GM12878 (cell line): ENCODE measurements around the gene FGF23. TPM values are rescaled to one million over a fixed set of nuclear protein-coding genes. Genes with fewer than 3 reads are reported as not detected.

ENCODE experiments used
- ATAC-seq: fragments of 200-7000 bp; cut with Tn5 transposase; 3 replicates; pipeline ENCODE4 v1.9.1; 2020; ENCODE audit warnings: mild to moderate bottlenecking, moderate library complexity
- BruUV-seq: library from RNA; stranded (reverse); fragments of 400-500 nt; replicated peaks from 2 replicates; lab custom pipeline; 2021; lab: Mats Ljungman, UMichigan
- CTCF ChIA-PET: fragments of 300-600 bp; sonication (Branson Sonifier 250); formaldehyde crosslinking; extraction: SDS; loops from one replicate; lab custom pipeline; 2021; ENCODE audit warnings: inconsistent platforms; lab: Yijun Ruan, JAX
- POLR2A ChIA-PET: fragments of 350-600 bp; formaldehyde crosslinking; extraction: SDS; loops from one replicate; lab custom pipeline; 2021; ENCODE audit warnings: inconsistent platforms; lab: Charles Lee
- RAD21 ChIA-PET: fragments of 300-600 bp; sonication (Branson Sonifier 250); formaldehyde crosslinking; loops from one replicate; lab custom pipeline; 2023; ENCODE audit warnings: antibody characterized with exemption; ENCODE audit not compliant: unreplicated experiment; lab: Charles Lee
- SMC1A ChIA-PET: fragments of 300-600 bp; sonication (Branson Sonifier 250); formaldehyde crosslinking; loops from one replicate; lab custom pipeline; 2023; ENCODE audit not compliant: unreplicated experiment, uncharacterized antibody; lab: Charles Lee
- DNase-seq: peaks from one replicate; pipeline ENCODE4 v3.0.0-alpha.2; 2011; ENCODE audit warnings: low read depth, low spot score
- FAIRE-seq: peaks from 3 replicates; lab custom pipeline; 2011; peaks lifted over from hg19 to GRCh38; lab: Jason Lieb, UNC
- H2AFZ ChIP-seq: 2 replicates; pipeline ENCODE4 v1.6.0; 2011; ENCODE audit warnings: low read depth, low read length, control low read depth; ENCODE audit not compliant: control insufficient read depth
- H3K27ac ChIP-seq: 2 replicates; pipeline ENCODE4 v1.5.1; 2011; ENCODE audit warnings: control low read depth; ENCODE audit not compliant: control insufficient read depth, insufficient read depth
- H3K27me3 ChIP-seq, 2 experiments: replicated peaks in 1 of 2; 2 replicates each; pipeline versions ENCODE4 v1.6.0 to v1.6.1; 2011; ENCODE audit warnings: low read length in 1 of 2; ENCODE audit not compliant: control insufficient read depth in 2 of 2, insufficient read depth in 2 of 2
- H3K36me3 ChIP-seq, 2 experiments: 2 replicates each; pipeline ENCODE4 v1.5.1; 2011; ENCODE audit warnings: low read length in 1 of 2; ENCODE audit not compliant: control insufficient read depth in 2 of 2, insufficient read depth in 2 of 2
- H3K4me1 ChIP-seq: 2 replicates; pipeline ENCODE4 v1.6.1; 2011; ENCODE audit warnings: mild to moderate bottlenecking, low read length, moderate library complexity, mixed read lengths; ENCODE audit not compliant: control insufficient read depth, insufficient read depth
- H3K4me2 ChIP-seq: 2 replicates; pipeline ENCODE4 v1.6.0; 2011; ENCODE audit warnings: control low read depth; ENCODE audit not compliant: control insufficient read depth, insufficient read depth
- H3K4me3 ChIP-seq: fragments of 200-600 bp; sonication (generic); 2 replicates; pipeline ENCODE4 v1.5.1; 2016
- H3K79me2 ChIP-seq: 2 replicates; pipeline ENCODE4 v1.6.0; 2011; ENCODE audit warnings: low read length; ENCODE audit not compliant: control insufficient read depth, insufficient read depth
- H3K9ac ChIP-seq: 2 replicates; pipeline ENCODE4 v1.8.0; 2011; ENCODE audit warnings: low read length, control low read depth, mixed read lengths; ENCODE audit not compliant: control insufficient read depth, insufficient read depth
- H3K9me3 ChIP-seq: replicated peaks from 3 replicates; pipeline ENCODE4 v1.5.1; 2011; ENCODE audit warnings: mild to moderate bottlenecking, low read length; ENCODE audit not compliant: control insufficient read depth, insufficient read depth
- H4K20me1 ChIP-seq: 2 replicates; pipeline ENCODE4 v1.6.0; 2011; ENCODE audit not compliant: control insufficient read depth, insufficient read depth
- CHD1 ChIP-seq: IDR thresholded peaks from 2 replicates; pipeline ENCODE4 v1.6.1; 2012; ENCODE audit warnings: low read depth, low read length, improper control_type of control experiment
- CTCF ChIP-seq, 3 experiments: IDR thresholded peaks in 2 of 3; conservative IDR thresholded peaks in 1 of 3; 2 replicates each; pipeline ENCODE4 v1.5.1; 2011; ENCODE audit warnings: low read depth in 3 of 3, low read length in 3 of 3, mild to moderate bottlenecking in 3 of 3, control low read depth in 2 of 3, moderate library complexity in 2 of 3, inconsistent platforms in 1 of 3, mixed read lengths in 1 of 3; ENCODE audit not compliant: control insufficient read depth in 2 of 3, insufficient read depth in 1 of 3; ENCODE audit errors: extremely low read depth in 1 of 3
- EED ChIP-seq: sonication (generic); IDR thresholded peaks from 2 replicates; pipeline ENCODE4 v1.6.1; 2016; ENCODE audit warnings: antibody characterized with exemption, low read depth
- ELK1 ChIP-seq: IDR thresholded peaks from 2 replicates; pipeline ENCODE4 v1.6.1; 2012; ENCODE audit warnings: low read depth, low read length, improper control_type of control experiment
- GABPA ChIP-seq: IDR thresholded peaks from 2 replicates; pipeline ENCODE4 v1.6.1; 2014; ENCODE audit warnings: antibody characterized with exemption, low read depth, mild to moderate bottlenecking, inconsistent platforms
- MEF2B ChIP-seq: fragments of 450-650 bp; IDR thresholded peaks from 2 replicates; pipeline ENCODE4 v1.6.1; 2018; ENCODE audit warnings: mild to moderate bottlenecking, moderate library complexity; ENCODE audit not compliant: partially characterized antibody, poor library complexity, severe bottlenecking
- NBN ChIP-seq: fragments of 450-650 bp; IDR thresholded peaks from 2 replicates; pipeline ENCODE4 v1.6.1; 2016
- PKNOX1 ChIP-seq: fragments of 450-650 bp; IDR thresholded peaks from 2 replicates; pipeline ENCODE4 v1.6.1; 2016; ENCODE audit warnings: mild to moderate bottlenecking
- RB1 ChIP-seq: fragments of 450-650 bp; formaldehyde crosslinking; IDR thresholded peaks from 2 replicates; pipeline ENCODE4 v1.6.1; 2017; ENCODE audit warnings: mild to moderate bottlenecking, borderline replicate concordance
- RFX5 ChIP-seq: IDR thresholded peaks from 2 replicates; pipeline ENCODE4 v1.6.1; 2011; ENCODE audit warnings: low read depth, low read length, improper control_type of control experiment
- SMAD5 ChIP-seq: IDR thresholded peaks from 2 replicates; pipeline ENCODE4 v1.6.1; 2016; ENCODE audit warnings: antibody characterized with exemption, low read depth
- SP1 ChIP-seq: IDR thresholded peaks from one replicate; pipeline ENCODE4 v1.6.1; 2011; ENCODE audit warnings: low read depth, low read length
- WGBS: methylation state at CpG from one replicate; pipeline ENCODE4 v1.1.6; 2016; ENCODE audit warnings: low lambda C conversion rate; ENCODE audit not compliant: insufficient replicate concordance, insufficient coverage; ENCODE audit errors: missing lambda C conversion rate; 5-methylcytosine and 5-hydroxymethylcytosine counted together
- in situ Hi-C: fragments of 300-500 bp; cut with MboI; formaldehyde crosslinking; loops from 9 replicates; pipeline ENCODE4 v1.14.3; 2018; ENCODE audit warnings: mixed read lengths
- intact Hi-C: fragments of 100-400 bp; cut with micrococcal nuclease; formaldehyde crosslinking; loops from one replicate; pipeline ENCODE4 v1.14.2; 2022; ENCODE audit not compliant: unreplicated experiment
- polyA plus RNA-seq, 11 experiments: library from polyadenylated mRNA; depleted of rRNA in 4 of 11; unstranded in 6 of 11; stranded (reverse) in 5 of 11; fragments of >200 nt; fragmentation: Nextera tagmentation in 4 of 11; fragmentation: Illumina TruSeq in 1 of 11; extraction: Ambion mirVana in 4 of 11; extraction: Trizol in 1 of 11; gene quantifications; 1 replicate in 1 of 11; 2 replicates in 10 of 11; pipeline versions ENCODE4 v1.2.1 to v1.2.3, GENCODE V29; 2011 to 2016; ENCODE audit warnings: inconsistent platforms in 2 of 11, missing spikeins in 2 of 11, low read depth in 1 of 11
- total RNA-seq, 4 experiments: library from RNA; depleted of rRNA in 3 of 4; stranded (reverse); fragments of >200 nt in 3 of 4; fragmentation: Illumina TruSeq in 1 of 4; extraction: Trizol in 1 of 4; gene quantifications; 2 replicates each; pipeline versions ENCODE4 v1.2.1 to v1.2.3, GENCODE V29; 2013 to 2021
- TF ChIP-seq, protein P1 (sequence below): fragments of 150-350 bp; IDR thresholded peaks from 2 replicates; pipeline ENCODE4 v1.6.1; 2016; ENCODE audit warnings: low read depth, low read length
- TF ChIP-seq, protein P2 (sequence below): fragments of 450-650 bp; formaldehyde crosslinking; IDR thresholded peaks from 2 replicates; pipeline ENCODE4 v1.4.0; 2022; ENCODE audit warnings: mild to moderate bottlenecking, moderate library complexity

Gene FGF23
- total and polyA plus RNA-seq, 10 of the 15 experiments (the other 5 are each of a cell fraction or from before 2014, with no cell fraction given) = not detected

GRCh38 chr12:4388662-4389061, 9.2 kb upstream of the FGF23 start:
- FAIRE-seq = no peak
- TF ChIP-seq SP1 = no peak
- no peak for TF ChIP-seq RB1
- no peak for TF ChIP-seq RFX5
- no peak for TF ChIP-seq MEF2B
- TF ChIP-seq CHD1 = no peak
- TF ChIP-seq ELK1 = no peak
- TF ChIP-seq, protein P1, sequence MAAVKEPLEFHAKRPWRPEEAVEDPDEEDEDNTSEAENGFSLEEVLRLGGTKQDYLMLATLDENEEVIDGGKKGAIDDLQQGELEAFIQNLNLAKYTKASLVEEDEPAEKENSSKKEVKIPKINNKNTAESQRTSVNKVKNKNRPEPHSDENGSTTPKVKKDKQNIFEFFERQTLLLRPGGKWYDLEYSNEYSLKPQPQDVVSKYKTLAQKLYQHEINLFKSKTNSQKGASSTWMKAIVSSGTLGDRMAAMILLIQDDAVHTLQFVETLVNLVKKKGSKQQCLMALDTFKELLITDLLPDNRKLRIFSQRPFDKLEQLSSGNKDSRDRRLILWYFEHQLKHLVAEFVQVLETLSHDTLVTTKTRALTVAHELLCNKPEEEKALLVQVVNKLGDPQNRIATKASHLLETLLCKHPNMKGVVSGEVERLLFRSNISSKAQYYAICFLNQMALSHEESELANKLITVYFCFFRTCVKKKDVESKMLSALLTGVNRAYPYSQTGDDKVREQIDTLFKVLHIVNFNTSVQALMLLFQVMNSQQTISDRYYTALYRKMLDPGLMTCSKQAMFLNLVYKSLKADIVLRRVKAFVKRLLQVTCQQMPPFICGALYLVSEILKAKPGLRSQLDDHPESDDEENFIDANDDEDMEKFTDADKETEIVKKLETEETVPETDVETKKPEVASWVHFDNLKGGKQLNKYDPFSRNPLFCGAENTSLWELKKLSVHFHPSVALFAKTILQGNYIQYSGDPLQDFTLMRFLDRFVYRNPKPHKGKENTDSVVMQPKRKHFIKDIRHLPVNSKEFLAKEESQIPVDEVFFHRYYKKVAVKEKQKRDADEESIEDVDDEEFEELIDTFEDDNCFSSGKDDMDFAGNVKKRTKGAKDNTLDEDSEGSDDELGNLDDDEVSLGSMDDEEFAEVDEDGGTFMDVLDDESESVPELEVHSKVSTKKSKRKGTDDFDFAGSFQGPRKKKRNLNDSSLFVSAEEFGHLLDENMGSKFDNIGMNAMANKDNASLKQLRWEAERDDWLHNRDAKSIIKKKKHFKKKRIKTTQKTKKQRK = no peak
- no peak for TF ChIP-seq GABPA
- TF ChIP-seq, protein P2, sequence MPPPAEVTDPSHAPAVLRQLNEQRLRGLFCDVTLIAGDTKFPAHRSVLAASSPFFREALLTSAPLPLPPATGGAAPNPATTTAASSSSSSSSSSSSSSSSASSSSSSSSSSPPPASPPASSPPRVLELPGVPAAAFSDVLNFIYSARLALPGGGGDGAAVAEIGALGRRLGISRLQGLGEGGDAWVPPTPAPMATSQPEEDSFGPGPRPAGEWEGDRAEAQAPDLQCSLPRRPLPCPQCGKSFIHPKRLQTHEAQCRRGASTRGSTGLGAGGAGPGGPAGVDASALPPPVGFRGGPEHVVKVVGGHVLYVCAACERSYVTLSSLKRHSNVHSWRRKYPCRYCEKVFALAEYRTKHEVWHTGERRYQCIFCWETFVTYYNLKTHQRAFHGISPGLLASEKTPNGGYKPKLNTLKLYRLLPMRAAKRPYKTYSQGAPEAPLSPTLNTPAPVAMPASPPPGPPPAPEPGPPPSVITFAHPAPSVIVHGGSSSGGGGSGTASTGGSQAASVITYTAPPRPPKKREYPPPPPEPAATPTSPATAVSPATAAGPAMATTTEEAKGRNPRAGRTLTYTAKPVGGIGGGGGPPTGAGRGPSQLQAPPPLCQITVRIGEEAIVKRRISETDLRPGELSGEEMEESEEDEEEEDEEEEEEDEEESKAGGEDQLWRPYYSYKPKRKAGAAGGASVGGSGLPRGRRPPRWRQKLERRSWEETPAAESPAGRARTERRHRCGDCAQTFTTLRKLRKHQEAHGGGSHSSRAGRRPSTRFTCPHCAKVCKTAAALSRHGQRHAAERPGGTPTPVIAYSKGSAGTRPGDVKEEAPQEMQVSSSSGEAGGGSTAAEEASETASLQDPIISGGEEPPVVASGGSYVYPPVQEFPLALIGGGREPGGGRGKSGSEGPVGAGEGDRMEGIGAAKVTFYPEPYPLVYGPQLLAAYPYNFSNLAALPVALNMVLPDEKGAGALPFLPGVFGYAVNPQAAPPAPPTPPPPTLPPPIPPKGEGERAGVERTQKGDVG (CRISPR knock-in tag) = no peak
- TF ChIP-seq SMAD5 = no peak
- no peak for TF ChIP-seq NBN
- no peak for TF ChIP-seq PKNOX1
- TF ChIP-seq EED = no peak
- TF ChIP-seq CTCF (IDR thresholded peaks at IDR 0.05 in 2 of 3, conservative IDR thresholded peaks at IDR 0.05 in 1 of 3; ENCODE audit: control insufficient read depth in 2 of 3, extremely low read depth in 1 of 3, insufficient read depth in 1 of 3, low read depth in 3 of 3, low read length in 3 of 3) = no peak

More at GRCh38 chr12:4388662-4389061, 9.2 kb upstream of the FGF23 start:
- no peak overlapping the region for H3K27ac ChIP-seq
- in situ Hi-C loops (no loop called here), intact Hi-C loops (no loop called here)
- no peaks in the 10 kb centered on the region for H3K9me3 ChIP-seq
- H3K4me1 ChIP-seq = no peaks in the 10 kb centered on the region
- peaks cover 0 to 3% of the 10 kb centered on the region in 2 experiments; a peak in 3 of 4 replicates for H3K27me3 ChIP-seq
- no TSS peak for BruUV-seq
- ChIA-PET CTCF (interaction anchor here (0.7 kb wide), 1 partner anchor 32 kb away, joined by 3 read pairs; no protein-coding TSS in a partner anchor), SMC1A (interaction anchor here (1.0 to 1.6 kb wide), 2 partner anchors 8 to 30 kb away, joined by 3 read pairs; no protein-coding TSS in a partner anchor), RAD21 (no interaction called here), POLR2A (no interaction called here)
- DNase-seq (no peak), ATAC-seq (no peak)
- no peak overlapping the region for H3K4me3 ChIP-seq
- no peaks in the 10 kb centered on the region for H4K20me1 ChIP-seq
- H3K4me2 ChIP-seq = no peak overlapping the region
- H3K36me3 ChIP-seq = no peaks in the 10 kb centered on the region
- no peak overlapping the region for H2AFZ ChIP-seq
- no peak overlapping the region for H3K9ac ChIP-seq
- 17% methylated on average over 2 of the region's 2 CpGs for WGBS
- H3K79me2 ChIP-seq = no peaks in the 10 kb centered on the region
